Smooth muscle cell (in vitro differentiated cells): Measurements from ENCODE around the gene RET. TPM values are rescaled to one million over a fixed set of nuclear protein-coding genes. Genes with fewer than 3 reads are reported as not detected.
A peak's percentile ranks its signal among the peaks of the same experiment; 100 is the strongest.

ENCODE experiments used
- DNase-seq: peaks from one replicate; lab custom pipeline; 2025; ENCODE audit not compliant: unreplicated experiment; lab: John Stamatoyannopoulos, UW
- H2AFZ ChIP-seq: fragments of 200-600 bp; sonication (generic); 2 replicates; pipeline ENCODE4 v1.6.0; 2016; ENCODE audit warnings: antibody characterized with exemption, low read depth, mild to moderate bottlenecking
- H3F3A ChIP-seq: fragments of 200-600 bp; sonication (generic); 2 replicates; pipeline ENCODE4 v1.6.0; 2017; ENCODE audit warnings: antibody characterized with exemption, low read depth
- H3K27ac ChIP-seq: fragments of 200-600 bp; sonication (generic); 2 replicates; pipeline ENCODE4 v1.5.1; 2016; ENCODE audit warnings: low read depth, mild to moderate bottlenecking
- H3K27me3 ChIP-seq: fragments of 200-600 bp; sonication (generic); 2 replicates; pipeline ENCODE4 v1.6.1; 2016; ENCODE audit warnings: low read depth, mild to moderate bottlenecking
- H3K36me3 ChIP-seq: fragments of 200-600 bp; sonication (generic); 2 replicates; pipeline ENCODE4 v1.5.1; 2016; ENCODE audit warnings: low read depth
- H3K4me1 ChIP-seq: fragments of 200-600 bp; sonication (generic); 2 replicates; pipeline ENCODE4 v1.5.1; 2016; ENCODE audit warnings: low read depth
- H3K4me2 ChIP-seq: fragments of 200-600 bp; sonication (generic); 2 replicates; pipeline ENCODE4 v1.6.0; 2016; ENCODE audit warnings: mild to moderate bottlenecking
- H3K4me3 ChIP-seq: fragments of 200-600 bp; sonication (generic); 2 replicates; pipeline ENCODE4 v1.5.1; 2016; ENCODE audit warnings: mild to moderate bottlenecking
- H3K79me2 ChIP-seq: fragments of 200-600 bp; sonication (generic); 2 replicates; pipeline ENCODE4 v1.6.0; 2016; ENCODE audit warnings: low read depth, mild to moderate bottlenecking
- H3K9ac ChIP-seq: fragments of 200-600 bp; sonication (generic); 2 replicates; pipeline ENCODE4 v1.6.0; 2016; ENCODE audit warnings: low read depth
- H3K9me3 ChIP-seq: fragments of 200-600 bp; sonication (generic); replicated peaks from 2 replicates; pipeline ENCODE4 v1.5.1; 2016; ENCODE audit warnings: low read depth
- H4K20me1 ChIP-seq: fragments of 200-600 bp; sonication (generic); 2 replicates; pipeline ENCODE4 v1.6.0; 2016; ENCODE audit warnings: low read depth
- WGBS: methylation state at CpG from one replicate; pipeline ENCODE4 v1.1.7; 2016; ENCODE audit warnings: low lambda C conversion rate; 5-methylcytosine and 5-hydroxymethylcytosine counted together
- polyA plus RNA-seq: library from polyadenylated mRNA; unstranded; fragments of >200 nt; fragmentation: Nextera tagmentation; extraction: Ambion mirVana; gene quantifications from 2 replicates; pipeline ENCODE4 v1.2.1, GENCODE V29; 2016
- total RNA-seq: library from RNA; depleted of rRNA; stranded (reverse); fragments of >200 nt; gene quantifications from 2 replicates; pipeline ENCODE4 v1.2.3, GENCODE V29; 2014
- TF ChIP-seq, protein P1 (sequence below): fragments of 200-600 bp; sonication (generic); IDR thresholded peaks from 2 replicates; pipeline ENCODE4 v1.5.1; 2017; ENCODE audit warnings: borderline replicate concordance, mild to moderate bottlenecking, antibody characterized with exemption; ENCODE audit not compliant: insufficient read depth, poor library complexity, severe bottlenecking

Gene RET
- total and polyA plus RNA-seq, 2 experiments from 2014 or later: 0.70 to 0.94 TPM

DNA sequence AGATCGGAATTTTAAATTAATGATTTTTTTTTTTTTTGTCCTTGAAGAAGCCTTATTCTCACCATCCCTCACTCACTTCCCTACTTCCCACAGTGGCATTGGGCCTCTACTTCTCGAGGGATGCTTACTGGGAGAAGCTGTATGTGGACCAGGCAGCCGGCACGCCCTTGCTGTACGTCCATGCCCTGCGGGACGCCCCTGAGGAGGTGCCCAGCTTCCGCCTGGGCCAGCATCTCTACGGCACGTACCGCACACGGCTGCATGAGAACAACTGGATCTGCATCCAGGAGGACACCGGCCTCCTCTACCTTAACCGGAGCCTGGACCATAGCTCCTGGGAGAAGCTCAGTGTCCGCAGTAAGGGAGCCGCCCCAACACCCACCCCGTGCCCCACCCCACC lies 23.5 kb downstream of the RET start:
- Histone ChIP-seq H3K4me1 (no peaks in the 10 kb centered on the region), H3K36me3 (no peaks in the 10 kb centered on the region), H3K27ac (no peak overlapping the region), H3K79me2 (no peaks in the 10 kb centered on the region), H3F3A (no peaks in the 10 kb centered on the region), H2AFZ (no peak overlapping the region), H4K20me1 (no peaks in the 10 kb centered on the region), H3K27me3 (peaks cover 32% of the 10 kb centered on the region), H3K9ac (no peak overlapping the region), H3K4me3 (no peak overlapping the region), H3K4me2 (no peak overlapping the region), H3K9me3 (no peaks in the 10 kb centered on the region)
- TF ChIP-seq, protein P1, sequence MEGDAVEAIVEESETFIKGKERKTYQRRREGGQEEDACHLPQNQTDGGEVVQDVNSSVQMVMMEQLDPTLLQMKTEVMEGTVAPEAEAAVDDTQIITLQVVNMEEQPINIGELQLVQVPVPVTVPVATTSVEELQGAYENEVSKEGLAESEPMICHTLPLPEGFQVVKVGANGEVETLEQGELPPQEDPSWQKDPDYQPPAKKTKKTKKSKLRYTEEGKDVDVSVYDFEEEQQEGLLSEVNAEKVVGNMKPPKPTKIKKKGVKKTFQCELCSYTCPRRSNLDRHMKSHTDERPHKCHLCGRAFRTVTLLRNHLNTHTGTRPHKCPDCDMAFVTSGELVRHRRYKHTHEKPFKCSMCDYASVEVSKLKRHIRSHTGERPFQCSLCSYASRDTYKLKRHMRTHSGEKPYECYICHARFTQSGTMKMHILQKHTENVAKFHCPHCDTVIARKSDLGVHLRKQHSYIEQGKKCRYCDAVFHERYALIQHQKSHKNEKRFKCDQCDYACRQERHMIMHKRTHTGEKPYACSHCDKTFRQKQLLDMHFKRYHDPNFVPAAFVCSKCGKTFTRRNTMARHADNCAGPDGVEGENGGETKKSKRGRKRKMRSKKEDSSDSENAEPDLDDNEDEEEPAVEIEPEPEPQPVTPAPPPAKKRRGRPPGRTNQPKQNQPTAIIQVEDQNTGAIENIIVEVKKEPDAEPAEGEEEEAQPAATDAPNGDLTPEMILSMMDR: no peak
- 92% methylated on average over 17 of the region's 17 CpGs for WGBS
- no peak for DNase-seq

DNA sequence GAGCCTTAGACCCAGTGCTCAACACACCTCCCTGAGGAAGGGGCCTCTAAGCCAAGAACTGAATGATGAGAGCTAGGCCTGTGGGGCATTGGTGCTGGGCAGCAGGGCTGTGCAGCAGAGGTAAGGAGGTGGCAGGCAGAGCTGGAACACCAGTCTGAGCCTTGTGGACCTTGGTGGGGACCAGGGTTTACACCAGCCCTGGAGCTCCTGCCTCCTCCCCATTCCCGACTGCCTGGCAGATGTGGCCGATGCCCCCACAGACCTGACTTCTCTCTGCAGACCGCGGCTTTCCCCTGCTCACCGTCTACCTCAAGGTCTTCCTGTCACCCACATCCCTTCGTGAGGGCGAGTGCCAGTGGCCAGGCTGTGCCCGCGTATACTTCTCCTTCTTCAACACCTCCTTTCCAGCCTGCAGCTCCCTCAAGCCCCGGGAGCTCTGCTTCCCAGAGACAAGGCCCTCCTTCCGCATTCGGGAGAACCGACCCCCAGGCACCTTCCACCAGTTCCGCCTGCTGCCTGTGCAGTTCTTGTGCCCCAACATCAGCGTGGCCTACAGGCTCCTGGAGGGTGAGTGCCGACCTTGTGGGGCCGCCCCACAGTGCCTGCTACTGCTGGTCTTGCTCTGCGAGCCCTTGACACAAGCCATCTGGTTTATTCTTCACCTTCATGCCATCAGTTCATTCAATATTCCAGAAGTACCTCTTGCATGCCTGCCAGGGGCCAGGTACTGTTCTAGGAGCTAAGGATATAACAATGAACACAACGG lies 25.4 kb downstream of the RET start:
- Histone ChIP-seq H2AFZ (no peak overlapping the region), H3K4me2 (no peak overlapping the region), H3K4me1 (no peaks in the 10 kb centered on the region), H3F3A (no peaks in the 10 kb centered on the region), H3K36me3 (no peaks in the 10 kb centered on the region), H3K27me3 (peaks cover 23% of the 10 kb centered on the region), H3K79me2 (no peaks in the 10 kb centered on the region), H3K4me3 (no peak overlapping the region), H3K27ac (no peak overlapping the region), H3K9ac (no peak overlapping the region), H4K20me1 (no peaks in the 10 kb centered on the region), H3K9me3 (no peaks in the 10 kb centered on the region)
- DNase-seq: no peak
- TF ChIP-seq, protein P1: no peak
- WGBS: 91% methylated on average over 19 of the region's 19 CpGs

DNA sequence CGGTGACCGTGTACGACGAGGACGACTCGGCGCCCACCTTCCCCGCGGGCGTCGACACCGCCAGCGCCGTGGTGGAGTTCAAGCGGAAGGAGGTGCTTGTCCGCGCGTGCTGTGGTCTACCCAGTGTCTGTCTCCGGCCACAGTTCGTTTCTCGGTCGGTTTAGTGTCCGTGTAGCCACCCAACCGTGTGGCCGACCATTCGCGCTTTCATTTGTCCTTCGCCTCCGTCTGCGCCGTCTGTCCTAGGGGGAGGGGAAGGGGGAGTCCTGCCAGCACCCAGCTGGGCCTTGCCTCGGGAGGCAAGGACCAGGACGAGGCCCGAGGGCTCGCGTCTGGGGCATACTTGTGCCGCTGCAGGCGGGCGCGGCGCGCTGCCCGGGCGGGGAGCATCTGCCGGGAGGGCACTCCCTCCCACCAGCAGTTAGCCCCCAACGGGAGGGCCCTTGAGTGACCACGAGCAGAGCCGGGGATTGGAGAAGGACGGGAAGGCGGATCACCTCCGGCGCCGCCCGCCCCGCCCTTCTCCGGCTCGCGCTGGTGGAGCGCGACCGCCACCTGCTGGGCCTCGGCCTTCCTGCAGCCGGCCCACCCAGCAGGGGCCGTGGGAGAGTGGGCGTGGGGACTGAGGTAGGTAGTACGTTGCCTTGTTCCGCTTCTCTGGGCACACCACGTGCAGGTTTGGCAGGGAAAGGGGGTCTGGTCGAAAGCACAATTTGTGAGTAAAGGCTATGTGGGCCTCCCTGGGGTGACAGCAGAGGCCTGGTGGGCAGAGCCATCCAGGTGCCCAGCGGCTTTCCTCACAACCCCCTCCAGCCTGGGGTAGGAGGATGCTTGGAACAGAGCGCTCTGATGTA lies 28.5 kb downstream of the RET start:
- H4K20me1 ChIP-seq: no peaks in the 10 kb centered on the region
- no peaks in the 10 kb centered on the region for H3K4me1 ChIP-seq
- H3F3A ChIP-seq: no peaks in the 10 kb centered on the region
- H3K27ac ChIP-seq: no peak overlapping the region
- no peaks in the 10 kb centered on the region for H3K36me3 ChIP-seq
- no peaks in the 10 kb centered on the region for H3K9me3 ChIP-seq
- H3K9ac ChIP-seq: no peak overlapping the region
- WGBS: 4% methylated on average over 68 of the region's 71 CpGs
- TF ChIP-seq, protein P1: peak; percentile 99
- peak overlapping the region; percentile 57 for H3K4me3 ChIP-seq
- peak overlapping the region; percentile 91 for H2AFZ ChIP-seq
- peak; percentile 64 for DNase-seq
- peak overlapping the region; percentile 84 for H3K4me2 ChIP-seq
- no peaks in the 10 kb centered on the region for H3K79me2 ChIP-seq
- peaks cover 12% of the 10 kb centered on the region for H3K27me3 ChIP-seq
